Measurements from ENCODE around the gene MOB3A. TPM values are rescaled to one million over a fixed set of nuclear protein-coding genes. Genes with fewer than 3 reads are reported as not detected.
A peak's percentile ranks its signal among the peaks of the same experiment; 100 is the strongest.

The MOB3A gene
- total and polyA plus RNA-seq, 2 donors (not counting 1 experiment from before 2014, with no cell fraction given): 17.2 to 34.8 TPM

DNA sequence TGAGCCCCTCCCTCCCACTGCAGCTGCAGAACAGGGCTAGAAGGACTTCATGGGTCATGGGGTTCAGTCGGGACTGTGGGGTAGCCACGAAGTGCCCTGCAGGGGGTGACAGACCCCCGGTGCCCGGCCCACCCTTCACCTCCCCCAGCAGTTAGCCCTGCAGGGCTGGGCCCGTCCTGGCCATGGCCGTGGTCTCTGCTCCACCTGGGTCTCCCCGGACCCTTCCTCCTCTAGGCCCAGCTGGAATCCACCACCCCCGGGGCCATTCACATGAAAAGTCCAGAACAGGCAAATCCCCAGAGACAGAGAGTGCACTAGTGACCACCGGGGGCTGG, 62.3 kb downstream of the MOB3A start:
- Histone ChIP-seq H3K9ac (ENCODE audit: insufficient read depth, low read length) (no peak overlapping the region), H3K27me3 (ENCODE audit: control insufficient read depth, insufficient read depth, low read length) (no peaks in the 10 kb centered on the region), H2AFZ (ENCODE audit: low read length) (no peak overlapping the region), H3K36me3 (ENCODE audit: control insufficient read depth, insufficient read depth, low read length) (no peaks in the 10 kb centered on the region), H3K27ac (ENCODE audit: insufficient read depth, low read length) (no peak overlapping the region), H3K4me1 (ENCODE audit: control insufficient read depth, extremely low read depth, insufficient read depth, low read length) (peaks cover 10% of the 10 kb centered on the region), H3K79me2 (ENCODE audit: control insufficient read depth, insufficient read depth, low read length) (no peaks in the 10 kb centered on the region), H3K4me3 (replicated peaks in 1 of 4; ENCODE audit: control extremely low read depth in 1 of 4, insufficient read depth in 1 of 4, low read depth in 3 of 4, low read length in 4 of 4) (no peak overlapping the region), H3K9me3 (ENCODE audit: control insufficient read depth, insufficient read depth, low read depth, low read length) (no peaks in the 10 kb centered on the region), H4K20me1 (ENCODE audit: control insufficient read depth, extremely low read depth, insufficient read depth, low read length) (no peaks in the 10 kb centered on the region), H3K4me2 (ENCODE audit: extremely low read depth, insufficient read depth, low read length) (no peak overlapping the region)
- no peak for DNase-seq (ENCODE audit: low read depth in 2 of 2)
- TF ChIP-seq, protein P1, sequence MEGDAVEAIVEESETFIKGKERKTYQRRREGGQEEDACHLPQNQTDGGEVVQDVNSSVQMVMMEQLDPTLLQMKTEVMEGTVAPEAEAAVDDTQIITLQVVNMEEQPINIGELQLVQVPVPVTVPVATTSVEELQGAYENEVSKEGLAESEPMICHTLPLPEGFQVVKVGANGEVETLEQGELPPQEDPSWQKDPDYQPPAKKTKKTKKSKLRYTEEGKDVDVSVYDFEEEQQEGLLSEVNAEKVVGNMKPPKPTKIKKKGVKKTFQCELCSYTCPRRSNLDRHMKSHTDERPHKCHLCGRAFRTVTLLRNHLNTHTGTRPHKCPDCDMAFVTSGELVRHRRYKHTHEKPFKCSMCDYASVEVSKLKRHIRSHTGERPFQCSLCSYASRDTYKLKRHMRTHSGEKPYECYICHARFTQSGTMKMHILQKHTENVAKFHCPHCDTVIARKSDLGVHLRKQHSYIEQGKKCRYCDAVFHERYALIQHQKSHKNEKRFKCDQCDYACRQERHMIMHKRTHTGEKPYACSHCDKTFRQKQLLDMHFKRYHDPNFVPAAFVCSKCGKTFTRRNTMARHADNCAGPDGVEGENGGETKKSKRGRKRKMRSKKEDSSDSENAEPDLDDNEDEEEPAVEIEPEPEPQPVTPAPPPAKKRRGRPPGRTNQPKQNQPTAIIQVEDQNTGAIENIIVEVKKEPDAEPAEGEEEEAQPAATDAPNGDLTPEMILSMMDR (conservative IDR thresholded peaks at IDR 0.05 in 1 of 2, IDR thresholded peaks at IDR 0.05 in 1 of 2; ENCODE audit: low read depth in 1 of 2, low read length in 2 of 2): no peak
- no peak for TF ChIP-seq EZH2 (IDR thresholded peaks at IDR 0.05; ENCODE audit: low read length, missing control alignments)

DNA sequence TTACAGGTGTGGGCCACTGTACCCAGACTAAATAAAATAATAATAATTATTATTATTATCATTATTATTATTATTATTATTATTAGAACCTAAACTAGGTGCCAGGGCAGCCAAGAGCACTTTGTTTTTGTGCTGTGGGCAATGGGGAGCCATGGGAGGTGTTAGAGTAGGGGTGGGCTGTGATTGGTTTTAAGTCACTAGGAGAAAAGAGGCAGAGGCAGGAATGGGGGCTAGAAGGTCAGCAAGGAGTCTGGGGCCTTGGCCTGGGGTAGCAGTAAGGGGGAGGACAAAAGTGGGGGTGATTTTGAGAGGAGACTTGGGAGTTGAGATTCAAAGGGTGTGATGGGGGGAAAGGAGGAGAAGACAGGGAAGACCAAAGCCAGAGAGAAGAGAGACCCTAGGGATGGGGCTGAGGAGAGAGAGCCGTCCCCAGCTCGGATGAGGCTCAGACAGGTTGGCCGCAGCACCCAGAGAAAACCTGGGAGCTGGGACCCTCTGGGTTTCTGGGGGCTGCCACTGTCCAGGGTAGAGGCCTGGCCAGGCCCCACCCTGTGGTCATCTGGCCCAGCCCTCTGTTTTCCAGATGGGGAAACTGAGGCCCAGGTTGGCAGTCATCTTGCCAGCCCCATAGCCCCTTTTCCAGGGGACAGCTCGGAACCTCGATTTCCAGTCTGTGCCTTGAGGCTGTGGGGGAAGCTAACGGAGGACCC, 62.9 kb downstream of the MOB3A start:
- Histone ChIP-seq H4K20me1 (ENCODE audit: control insufficient read depth, extremely low read depth, insufficient read depth, low read length) (no peaks in the 10 kb centered on the region), H3K4me3 (replicated peaks in 1 of 4; ENCODE audit: control extremely low read depth in 1 of 4, insufficient read depth in 1 of 4, low read depth in 3 of 4, low read length in 4 of 4) (no peak overlapping the region), H3K9me3 (ENCODE audit: control insufficient read depth, insufficient read depth, low read depth, low read length) (no peaks in the 10 kb centered on the region), H3K27ac (ENCODE audit: insufficient read depth, low read length) (no peak overlapping the region), H3K4me2 (ENCODE audit: extremely low read depth, insufficient read depth, low read length) (no peak overlapping the region), H3K4me1 (ENCODE audit: control insufficient read depth, extremely low read depth, insufficient read depth, low read length) (peaks cover 10% of the 10 kb centered on the region), H3K36me3 (ENCODE audit: control insufficient read depth, insufficient read depth, low read length) (no peaks in the 10 kb centered on the region), H3K27me3 (ENCODE audit: control insufficient read depth, insufficient read depth, low read length) (no peaks in the 10 kb centered on the region), H3K79me2 (ENCODE audit: control insufficient read depth, insufficient read depth, low read length) (no peaks in the 10 kb centered on the region), H3K9ac (ENCODE audit: insufficient read depth, low read length) (no peak overlapping the region), H2AFZ (ENCODE audit: low read length) (no peak overlapping the region)
- TF ChIP-seq EZH2 (IDR thresholded peaks at IDR 0.05; ENCODE audit: low read length, missing control alignments): no peak
- TF ChIP-seq, protein P1 (conservative IDR thresholded peaks at IDR 0.05 in 1 of 2, IDR thresholded peaks at IDR 0.05 in 1 of 2; ENCODE audit: low read depth in 1 of 2, low read length in 2 of 2): no peak
- no peak for DNase-seq (ENCODE audit: low read depth in 2 of 2)

DNA sequence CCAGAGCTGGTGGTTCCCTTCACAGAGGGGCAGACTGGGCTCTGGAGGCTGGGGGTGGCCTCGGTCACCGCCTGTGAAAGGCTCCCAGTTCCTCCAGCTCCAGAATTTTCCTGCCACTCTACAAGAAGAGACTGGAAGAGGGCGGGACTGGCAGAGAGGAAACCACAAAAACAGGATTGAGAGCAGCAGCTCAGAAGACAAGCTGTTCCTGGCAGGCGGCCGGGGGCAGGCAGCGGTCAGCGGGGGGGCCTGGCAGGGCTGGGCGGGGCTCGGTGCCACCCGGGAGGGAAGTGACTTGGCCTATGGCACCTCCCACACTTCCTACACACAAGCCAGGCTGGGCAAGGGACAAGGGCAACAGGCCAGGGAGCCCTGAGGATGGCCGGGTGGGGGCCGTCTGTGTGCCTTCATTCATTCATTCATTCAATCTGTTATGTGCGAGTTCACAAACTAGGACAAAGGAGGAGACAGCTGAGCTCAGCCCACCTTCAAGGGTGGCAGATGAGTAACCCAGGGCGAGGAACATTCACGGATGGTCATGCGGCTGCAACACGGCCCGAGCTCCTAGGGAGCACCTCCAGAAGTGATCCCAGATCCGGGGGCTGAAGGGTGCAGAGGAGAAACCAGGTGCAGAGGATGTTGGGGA, 63.7 kb downstream of the MOB3A start:
- Histone ChIP-seq H3K27ac (ENCODE audit: insufficient read depth, low read length) (no peak overlapping the region), H3K36me3 (ENCODE audit: control insufficient read depth, insufficient read depth, low read length) (no peaks in the 10 kb centered on the region), H3K4me1 (ENCODE audit: control insufficient read depth, extremely low read depth, insufficient read depth, low read length) (peaks cover 10% of the 10 kb centered on the region), H2AFZ (ENCODE audit: low read length) (peak overlapping the region; percentile 55), H3K79me2 (ENCODE audit: control insufficient read depth, insufficient read depth, low read length) (no peaks in the 10 kb centered on the region), H3K9ac (ENCODE audit: insufficient read depth, low read length) (peak overlapping the region; percentile 42), H3K4me3 (replicated peaks in 1 of 4; ENCODE audit: control extremely low read depth in 1 of 4, insufficient read depth in 1 of 4, low read depth in 3 of 4, low read length in 4 of 4) (no peak overlapping the region), H3K27me3 (ENCODE audit: control insufficient read depth, insufficient read depth, low read length) (no peaks in the 10 kb centered on the region), H4K20me1 (ENCODE audit: control insufficient read depth, extremely low read depth, insufficient read depth, low read length) (no peaks in the 10 kb centered on the region), H3K4me2 (ENCODE audit: extremely low read depth, insufficient read depth, low read length) (peak overlapping the region; percentile 75), H3K9me3 (ENCODE audit: control insufficient read depth, insufficient read depth, low read depth, low read length) (no peaks in the 10 kb centered on the region)
- no peak for TF ChIP-seq EZH2 (IDR thresholded peaks at IDR 0.05; ENCODE audit: low read length, missing control alignments)
- TF ChIP-seq, protein P1 (conservative IDR thresholded peaks at IDR 0.05 in 1 of 2, IDR thresholded peaks at IDR 0.05 in 1 of 2; ENCODE audit: low read depth in 1 of 2, low read length in 2 of 2): no peak
- peak; percentile 80 to 91 for DNase-seq (ENCODE audit: low read depth in 2 of 2)
